Suprapubic skin (tissue), 4 donors: Measurements from ENCODE around the gene MYO16. TPM values are rescaled to one million over a fixed set of nuclear protein-coding genes. Genes with fewer than 3 reads are reported as not detected.

Experiments used
- DNase-seq, 2 donors: peaks; one replicate each; pipeline ENCODE4 v3.0.0-alpha.2; 2019; ENCODE audit warnings: low spot score in 2 of 2
- H3K27ac ChIP-seq: fragments of 200-600 bp; sonication (generic); one replicate; pipeline ENCODE4 v1.5.1; 2019
- H3K27me3 ChIP-seq: fragments of 200-600 bp; sonication (generic); one replicate; pipeline ENCODE4 v1.5.1; 2019
- H3K36me3 ChIP-seq: fragments of 200-600 bp; sonication (generic); one replicate; pipeline ENCODE4 v1.5.1; 2019
- H3K4me1 ChIP-seq: fragments of 200-600 bp; sonication (generic); one replicate; pipeline ENCODE4 v1.5.1; 2019
- H3K4me3 ChIP-seq: fragments of 200-600 bp; sonication (generic); one replicate; pipeline ENCODE4 v1.5.1; 2019; ENCODE audit warnings: mild to moderate bottlenecking
- H3K9me3 ChIP-seq: fragments of 200-600 bp; sonication (generic); one replicate; pipeline ENCODE4 v1.5.1; 2019
- EP300 ChIP-seq: sonication (generic); formaldehyde crosslinking; IDR thresholded peaks from one replicate; pipeline ENCODE4 v1.6.1; 2017; ENCODE audit warnings: antibody characterized with exemption
- POLR2A ChIP-seq, 2 donors: fragments of 450-650 bp; IDR thresholded peaks; one replicate each; pipeline ENCODE4 v1.6.1; 2017; ENCODE audit warnings: antibody characterized with exemption in 2 of 2, mild to moderate bottlenecking in 2 of 2, moderate library complexity in 2 of 2
- POLR2AphosphoS5 ChIP-seq, 3 donors: sonication (generic); formaldehyde crosslinking; IDR thresholded peaks; one replicate each; pipeline ENCODE4 v1.6.1; 2017; ENCODE audit warnings: antibody characterized with exemption in 3 of 3
- WGBS: methylation state at CpG from one replicate; pipeline ENCODE4 v1.1.5; 2018; 5-methylcytosine and 5-hydroxymethylcytosine counted together
- total RNA-seq, 4 donors: library from RNA; depleted of rRNA; stranded (reverse); fragments of >200 nt; gene quantifications; one replicate each; pipeline ENCODE4 v1.1.0, GENCODE V29; 2016
- TF ChIP-seq, protein P1 (sequence below), 2 donors: fragments of 200-600 bp in 1 of 2; fragments of 450-650 bp in 1 of 2; sonication (generic) in 1 of 2; IDR thresholded peaks; one replicate each; pipeline ENCODE4 v1.5.1; 2016 to 2019; ENCODE audit warnings: antibody characterized with exemption in 2 of 2, mild to moderate bottlenecking in 1 of 2, moderate library complexity in 1 of 2

The MYO16 gene
- total RNA-seq, 4 donors from 2014 or later, result 0.08 to 0.98 (median 0.25) TPM

DNA sequence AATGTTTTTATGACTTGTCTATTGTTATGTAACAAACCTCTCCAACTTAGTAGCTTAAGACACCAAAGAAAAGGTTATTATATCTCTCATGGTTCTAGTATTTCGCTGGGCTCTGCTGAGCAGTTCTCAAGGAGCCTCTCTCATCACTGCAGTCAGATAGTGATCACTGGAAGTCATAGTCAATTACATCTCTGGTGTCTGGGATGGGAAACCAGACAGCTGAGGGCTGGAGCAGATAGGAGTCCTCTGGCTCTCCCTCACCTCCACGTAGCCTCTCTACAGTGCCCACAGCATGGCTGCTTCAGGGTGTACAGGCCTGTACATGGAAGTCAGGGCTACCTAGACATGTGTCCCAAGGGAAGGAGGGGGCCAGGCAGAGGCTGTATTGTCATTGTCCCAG is 507.5 kb downstream of the MYO16 start:
- no peaks in the 10 kb centered on the region for H3K9me3 ChIP-seq
- no peak overlapping the region for H3K4me3 ChIP-seq
- peaks cover 8% of the 10 kb centered on the region for H3K4me1 ChIP-seq
- no peak for TF ChIP-seq POLR2A (IDR thresholded peaks at IDR 0.05)
- TF ChIP-seq EP300, result no peak
- TF ChIP-seq, protein P1, sequence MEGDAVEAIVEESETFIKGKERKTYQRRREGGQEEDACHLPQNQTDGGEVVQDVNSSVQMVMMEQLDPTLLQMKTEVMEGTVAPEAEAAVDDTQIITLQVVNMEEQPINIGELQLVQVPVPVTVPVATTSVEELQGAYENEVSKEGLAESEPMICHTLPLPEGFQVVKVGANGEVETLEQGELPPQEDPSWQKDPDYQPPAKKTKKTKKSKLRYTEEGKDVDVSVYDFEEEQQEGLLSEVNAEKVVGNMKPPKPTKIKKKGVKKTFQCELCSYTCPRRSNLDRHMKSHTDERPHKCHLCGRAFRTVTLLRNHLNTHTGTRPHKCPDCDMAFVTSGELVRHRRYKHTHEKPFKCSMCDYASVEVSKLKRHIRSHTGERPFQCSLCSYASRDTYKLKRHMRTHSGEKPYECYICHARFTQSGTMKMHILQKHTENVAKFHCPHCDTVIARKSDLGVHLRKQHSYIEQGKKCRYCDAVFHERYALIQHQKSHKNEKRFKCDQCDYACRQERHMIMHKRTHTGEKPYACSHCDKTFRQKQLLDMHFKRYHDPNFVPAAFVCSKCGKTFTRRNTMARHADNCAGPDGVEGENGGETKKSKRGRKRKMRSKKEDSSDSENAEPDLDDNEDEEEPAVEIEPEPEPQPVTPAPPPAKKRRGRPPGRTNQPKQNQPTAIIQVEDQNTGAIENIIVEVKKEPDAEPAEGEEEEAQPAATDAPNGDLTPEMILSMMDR (IDR thresholded peaks at IDR 0.05), result no peak
- no peak for TF ChIP-seq POLR2AphosphoS5 (IDR thresholded peaks at IDR 0.05)
- DNase-seq, result no peak
- no peak overlapping the region for H3K27ac ChIP-seq
- WGBS, result 94% methylated on average over 2 of the region's 2 CpGs
- H3K36me3 ChIP-seq, result no peaks in the 10 kb centered on the region
- H3K27me3 ChIP-seq, result peaks cover 27% of the 10 kb centered on the region

DNA sequence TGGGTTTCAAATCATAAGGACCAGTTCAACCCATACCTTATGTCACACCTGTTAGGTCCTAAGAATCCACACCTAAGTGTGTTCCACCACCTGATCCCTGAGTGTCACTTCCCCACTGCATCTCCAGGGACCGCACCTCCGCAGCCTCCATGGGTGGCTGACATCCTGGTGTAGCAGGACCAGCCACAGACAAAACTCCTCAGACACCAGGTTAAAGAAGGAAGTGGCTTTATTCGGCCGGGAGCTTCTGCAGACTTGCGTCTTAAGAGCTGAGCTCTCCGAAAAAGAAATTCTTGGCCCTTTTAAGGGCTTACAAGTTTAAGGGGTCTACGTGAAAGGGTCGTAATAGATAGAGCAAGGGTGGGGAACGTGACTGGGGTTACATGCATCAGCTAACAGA is 509.9 kb downstream of the MYO16 start:
- no peaks in the 10 kb centered on the region for H3K9me3 ChIP-seq
- peaks cover 37% of the 10 kb centered on the region for H3K27me3 ChIP-seq
- no peak overlapping the region for H3K4me3 ChIP-seq
- peaks cover 8% of the 10 kb centered on the region for H3K4me1 ChIP-seq
- DNase-seq, result no peak
- TF ChIP-seq EP300, result no peak
- TF ChIP-seq, protein P1 (IDR thresholded peaks at IDR 0.05), result no peak
- no peak for TF ChIP-seq POLR2A (IDR thresholded peaks at IDR 0.05)
- no peak for TF ChIP-seq POLR2AphosphoS5 (IDR thresholded peaks at IDR 0.05)
- WGBS, result 99% methylated on average over 9 of the region's 9 CpGs
- no peaks in the 10 kb centered on the region for H3K36me3 ChIP-seq
- H3K27ac ChIP-seq, result no peak overlapping the region

DNA sequence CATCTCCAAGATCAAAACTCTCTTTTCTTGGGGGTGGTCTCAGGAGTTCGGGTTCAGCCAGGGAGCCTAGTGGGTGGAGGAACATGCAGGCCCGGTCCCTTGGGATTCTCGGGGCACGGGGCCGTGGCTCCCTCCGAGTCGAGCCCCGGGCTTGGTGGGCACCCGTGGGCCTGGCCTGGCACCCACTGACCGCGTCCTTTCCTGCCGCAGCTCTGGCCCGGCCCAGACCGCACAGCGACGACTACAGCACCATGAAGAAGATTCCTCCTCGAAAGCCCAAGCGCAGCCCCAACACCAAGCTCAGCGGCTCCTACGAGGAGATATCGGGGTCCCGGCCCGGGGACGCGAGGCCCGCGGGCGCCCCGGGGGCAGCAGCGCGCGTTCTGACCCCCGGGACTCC is 510.6 kb downstream of the MYO16 start:
- peak overlapping the region; percentile 30 for H3K4me3 ChIP-seq
- no peak for DNase-seq
- TF ChIP-seq POLR2A (IDR thresholded peaks at IDR 0.05) (no peak), EP300 (no peak), POLR2AphosphoS5 (IDR thresholded peaks at IDR 0.05) (no peak)
- TF ChIP-seq, protein P1 (IDR thresholded peaks at IDR 0.05), result no peak
- H3K27me3 ChIP-seq, result peaks cover 41% of the 10 kb centered on the region
- WGBS, result 96% methylated on average over 9 of the region's 33 CpGs
- no peaks in the 10 kb centered on the region for H3K9me3 ChIP-seq
- no peaks in the 10 kb centered on the region for H3K36me3 ChIP-seq
- peaks cover 8% of the 10 kb centered on the region for H3K4me1 ChIP-seq
- no peak overlapping the region for H3K27ac ChIP-seq

DNA sequence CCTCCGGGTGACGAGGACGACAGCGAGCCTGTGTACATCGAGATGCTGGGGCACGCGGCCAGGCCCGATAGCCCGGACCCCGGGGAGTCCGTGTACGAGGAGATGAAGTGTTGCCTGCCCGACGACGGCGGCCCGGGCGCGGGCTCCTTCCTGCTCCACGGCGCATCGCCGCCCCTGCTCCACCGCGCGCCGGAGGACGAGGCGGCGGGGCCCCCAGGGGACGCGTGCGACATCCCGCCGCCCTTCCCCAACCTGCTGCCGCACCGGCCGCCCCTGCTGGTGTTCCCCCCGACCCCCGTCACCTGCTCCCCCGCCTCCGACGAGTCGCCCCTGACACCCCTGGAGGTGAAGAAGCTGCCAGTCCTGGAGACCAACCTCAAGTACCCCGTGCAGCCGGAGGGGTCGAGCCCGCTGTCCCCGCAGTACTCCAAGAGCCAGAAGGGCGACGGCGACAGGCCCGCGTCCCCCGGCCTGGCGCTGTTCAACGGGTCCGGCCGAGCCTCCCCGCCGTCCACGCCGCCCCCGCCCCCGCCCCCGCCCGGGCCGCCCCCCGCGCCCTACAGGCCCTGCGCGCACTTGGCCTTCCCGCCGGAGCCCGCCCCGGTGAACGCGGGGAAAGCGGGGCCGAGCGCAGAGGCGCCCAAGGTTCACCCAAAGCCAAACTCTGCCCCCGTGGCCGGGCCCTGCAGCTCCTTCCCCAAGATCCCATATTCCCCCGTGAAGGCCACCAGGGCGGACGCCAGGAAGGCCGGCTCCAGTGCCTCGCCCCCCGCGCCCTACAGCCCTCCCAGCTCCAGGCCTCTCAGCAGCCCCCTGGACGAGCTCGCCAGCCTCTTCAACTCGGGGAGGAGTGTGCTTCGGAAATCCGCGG is 511.3 kb downstream of the MYO16 start:
- H3K9me3 ChIP-seq, result no peaks in the 10 kb centered on the region
- no peak for TF ChIP-seq EP300
- no peak for TF ChIP-seq POLR2A (IDR thresholded peaks at IDR 0.05)
- TF ChIP-seq, protein P1 (IDR thresholded peaks at IDR 0.05), result no peak
- no peak for TF ChIP-seq POLR2AphosphoS5 (IDR thresholded peaks at IDR 0.05)
- H3K36me3 ChIP-seq, result no peaks in the 10 kb centered on the region
- WGBS, result 54% methylated on average over 8 of the region's 97 CpGs
- H3K4me1 ChIP-seq, result peaks cover 9% of the 10 kb centered on the region
- peaks cover 41% of the 10 kb centered on the region for H3K27me3 ChIP-seq
- H3K27ac ChIP-seq, result no peak overlapping the region
- H3K4me3 ChIP-seq, result peak overlapping the region; percentile 30
- no peak for DNase-seq

DNA sequence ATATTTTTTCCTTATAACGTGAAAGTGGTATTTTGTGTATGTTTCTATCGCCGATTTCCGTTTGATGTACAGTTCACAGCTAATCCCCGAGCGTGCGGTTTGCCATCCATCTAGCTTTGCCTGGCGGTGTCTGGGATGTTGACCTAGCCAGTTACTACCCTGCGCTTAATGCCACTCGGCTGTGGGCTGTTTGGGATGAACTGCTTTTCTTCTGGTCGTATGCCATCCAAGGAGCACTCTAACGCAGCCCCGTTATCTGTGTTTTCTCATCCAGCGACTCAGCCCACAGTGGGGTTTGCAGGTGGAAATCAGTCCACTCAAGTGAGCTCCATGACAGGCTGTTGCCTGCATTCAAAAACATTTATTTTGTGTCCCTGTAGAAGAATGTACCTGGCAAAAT is 512.3 kb downstream of the MYO16 start:
- 94% methylated on average over 14 of the region's 14 CpGs for WGBS
- TF ChIP-seq POLR2AphosphoS5 (IDR thresholded peaks at IDR 0.05) (no peak), POLR2A (IDR thresholded peaks at IDR 0.05) (no peak), EP300 (no peak)
- TF ChIP-seq, protein P1 (IDR thresholded peaks at IDR 0.05), result no peak
- Histone ChIP-seq H3K4me3 (no peak overlapping the region), H3K27me3 (peaks cover 41% of the 10 kb centered on the region), H3K4me1 (peaks cover 11% of the 10 kb centered on the region), H3K27ac (no peak overlapping the region), H3K9me3 (no peaks in the 10 kb centered on the region), H3K36me3 (no peaks in the 10 kb centered on the region)
- no peak for DNase-seq
